Measurements from ENCODE around the gene RPS27L.

The RPS27L gene

GRCh38 chr15:63196842-63197241, 39.6 kb upstream of the RPS27L start:
- TF ChIP-seq CTCF (IDR thresholded peaks at IDR 0.05): no peak

GRCh38 chr15:63195569-63196015, 38.3 kb upstream of the RPS27L start:
- TF ChIP-seq CTCF (IDR thresholded peaks at IDR 0.05): no peak

GRCh38 chr15:63194880-63195568, 37.7 kb upstream of the RPS27L start:
- no peak for TF ChIP-seq CTCF (IDR thresholded peaks at IDR 0.05)

GRCh38 chr15:63194302-63194701, 37.0 kb upstream of the RPS27L start:
- TF ChIP-seq CTCF (IDR thresholded peaks at IDR 0.05): no peak

GRCh38 chr15:63192619-63193206, 35.4 kb upstream of the RPS27L start:
- no peak for TF ChIP-seq CTCF (IDR thresholded peaks at IDR 0.05)

- TF ChIP-seq CTCF (IDR thresholded peaks at IDR 0.05): no peak
Measured at GRCh38 chr15:63191895-63192618, 34.8 kb upstream of the RPS27L start.

- TF ChIP-seq CTCF (IDR thresholded peaks at IDR 0.05): no peak
Measured at GRCh38 chr15:63190769-63191649, 33.7 kb upstream of the RPS27L start.
